B cell (primary cell): ENCODE measurements around the gene VOPP1. TPM values are rescaled to one million over a fixed set of nuclear protein-coding genes. Genes with fewer than 3 reads are reported as not detected.

Source experiments
- ATAC-seq: fragments of 200-7000 bp; cut with Tn5 transposase; one replicate; pipeline ENCODE4 v1.10.0; 2021; ENCODE audit warnings: low read depth, mild to moderate bottlenecking, moderate number of reproducible peaks, moderate library complexity
- CTCF ChIA-PET: fragments of 350-600 bp; sonication (Branson Sonifier 250); formaldehyde crosslinking; loops from one replicate; lab custom pipeline; 2021; ENCODE audit warnings: antibody characterized with exemption, inconsistent platforms; lab: Charles Lee
- POLR2A ChIA-PET: fragments of 350-600 bp; sonication (Branson Sonifier 250); formaldehyde crosslinking; loops from one replicate; lab custom pipeline; 2021; ENCODE audit warnings: antibody characterized with exemption; lab: Charles Lee
- DNase-seq: peaks from one replicate; pipeline ENCODE4 v3.0.0; 2013
- H2AFZ ChIP-seq: 2 replicates; pipeline ENCODE4 v1.6.1; 2012; ENCODE audit warnings: mild to moderate bottlenecking, low read depth, low read length; ENCODE audit not compliant: insufficient read depth, poor library complexity, severe bottlenecking
- H3K27ac ChIP-seq, 2 donors: 1 replicate in 1 of 2; 2 replicates in 1 of 2; pipeline ENCODE4 v1.5.1; 2012 to 2013; ENCODE audit warnings: low read length in 2 of 2, mild to moderate bottlenecking in 2 of 2, moderate library complexity in 1 of 2
- H3K27me3 ChIP-seq, 4 experiments: fragments of 200-600 bp in 1 of 4; sonication (generic) in 1 of 4; replicated peaks in 1 of 4; 1 replicate in 2 of 4; 2 replicates in 2 of 4; pipeline versions ENCODE4 v1.6.1 to v1.7.0; 2013 to 2016; ENCODE audit warnings: low read length in 3 of 4, mild to moderate bottlenecking in 2 of 4, mixed read lengths in 1 of 4, moderate library complexity in 1 of 4; ENCODE audit not compliant: insufficient read depth in 4 of 4, control insufficient read depth in 3 of 4; ENCODE audit errors: control extremely low read depth in 1 of 4
- H3K36me3 ChIP-seq, 2 experiments: replicated peaks in 1 of 2; 1 replicate in 1 of 2; 2 replicates in 1 of 2; pipeline versions ENCODE4 v1.6.1 to v1.7.1; 2013; ENCODE audit warnings: low read length in 1 of 2; ENCODE audit not compliant: insufficient read depth in 2 of 2, control insufficient read depth in 1 of 2; ENCODE audit errors: control extremely low read depth in 1 of 2, extremely low read depth in 1 of 2
- H3K4me1 ChIP-seq, 2 donors: fragments of 200-600 bp in 1 of 2; sonication (generic) in 1 of 2; 1 replicate in 1 of 2; 2 replicates in 1 of 2; pipeline versions ENCODE4 v1.5.1 to v1.6.1; 2013 to 2017; ENCODE audit warnings: low read length in 2 of 2; ENCODE audit not compliant: control insufficient read depth in 2 of 2, insufficient read depth in 2 of 2
- H3K4me2 ChIP-seq: replicated peaks from 2 replicates; pipeline ENCODE3; 2012; ENCODE audit warnings: mild to moderate bottlenecking, low read depth, low read length; ENCODE audit not compliant: poor library complexity, severe bottlenecking
- H3K4me3 ChIP-seq, 5 experiments: fragments of 200-600 bp in 1 of 5; sonication (generic) in 1 of 5; 1 replicate in 3 of 5; 2 replicates in 2 of 5; pipeline versions ENCODE4 v1.5.1 to v1.7.0; 2011 to 2016; ENCODE audit warnings: low read length in 4 of 5, mild to moderate bottlenecking in 4 of 5, low read depth in 2 of 5, control low read depth in 1 of 5, moderate library complexity in 1 of 5; ENCODE audit not compliant: insufficient read depth in 1 of 5; ENCODE audit errors: control extremely low read depth in 1 of 5, extremely low read depth in 1 of 5
- H3K79me2 ChIP-seq: fragments of 200-600 bp; sonication (generic); one replicate; pipeline ENCODE4 v1.6.0; 2016; ENCODE audit warnings: low read length; ENCODE audit not compliant: control insufficient read depth, insufficient read depth
- H3K9ac ChIP-seq: fragments of 200-600 bp; sonication (generic); 2 replicates; pipeline ENCODE4 v1.6.1; 2017; ENCODE audit warnings: mild to moderate bottlenecking, low read length, moderate library complexity
- H3K9me3 ChIP-seq, 3 donors: one replicate each; pipeline versions ENCODE4 v1.6.1 to v1.7.1; 2013; ENCODE audit warnings: low read length in 2 of 3; ENCODE audit not compliant: control insufficient read depth in 2 of 3, insufficient read depth in 1 of 3; ENCODE audit errors: control extremely low read depth in 1 of 3
- H4K20me1 ChIP-seq: 2 replicates; pipeline ENCODE4 v1.6.0; 2012; ENCODE audit warnings: mild to moderate bottlenecking, low read length; ENCODE audit not compliant: insufficient read depth, control insufficient read depth, poor library complexity, severe bottlenecking
- H3K27ac Mint-ChIP-seq: one replicate; pipeline ENCODE4 v1.8.0; 2021; ENCODE audit warnings: mixed read lengths
- H3K27me3 Mint-ChIP-seq: one replicate; pipeline ENCODE4 v1.8.0; 2021; ENCODE audit warnings: mixed read lengths
- H3K4me1 Mint-ChIP-seq: one replicate; pipeline ENCODE4 v1.8.0; 2021; ENCODE audit warnings: mixed read lengths
- H3K4me3 Mint-ChIP-seq: one replicate; pipeline ENCODE4 v1.8.0; 2021; ENCODE audit warnings: mixed read lengths
- H3K9me3 Mint-ChIP-seq: one replicate; pipeline ENCODE4 v1.8.0; 2022; ENCODE audit warnings: mixed read lengths; ENCODE audit not compliant: insufficient read depth
- CTCF ChIP-seq: fragments of 200-600 bp; IDR thresholded peaks from one replicate; pipeline ENCODE4 v1.8.0; 2022; ENCODE audit warnings: antibody characterized with exemption, mild to moderate bottlenecking
- EZH2 ChIP-seq: IDR thresholded peaks from 2 replicates; pipeline ENCODE4 v1.6.1; 2012; ENCODE audit warnings: borderline replicate concordance, low read depth, mild to moderate bottlenecking, moderate library complexity, low read length; ENCODE audit not compliant: insufficient read depth, poor library complexity, severe bottlenecking
- WGBS: methylation state at CpG from one replicate; pipeline ENCODE4 v1.1.5; 2013; ENCODE audit warnings: missing lambda C conversion rate; ENCODE audit not compliant: insufficient coverage; 5-methylcytosine and 5-hydroxymethylcytosine counted together
- intact Hi-C: fragments of 100-400 bp; cut with micrococcal nuclease; formaldehyde crosslinking; loops from one replicate; pipeline ENCODE4 v1.10.0; 2022
- polyA plus RNA-seq: library from polyadenylated mRNA; depleted of rRNA; stranded (reverse); fragments of >200 nt; gene quantifications from 2 replicates; pipeline ENCODE4 v1.2.3, GENCODE V29; 2012
- total RNA-seq, 2 donors: library from RNA; stranded (reverse); fragments of 120-200 nt in 1 of 2; gene quantifications; 1 replicate in 1 of 2; 2 replicates in 1 of 2; pipeline versions ENCODE4 v1.2.3 to v1.2.4, GENCODE V29; 2013 to 2022

Gene VOPP1
- total and polyA plus RNA-seq, 2 donors (not counting 1 experiment from before 2014, with no cell fraction given), result 53.2 to 256 TPM

DNA sequence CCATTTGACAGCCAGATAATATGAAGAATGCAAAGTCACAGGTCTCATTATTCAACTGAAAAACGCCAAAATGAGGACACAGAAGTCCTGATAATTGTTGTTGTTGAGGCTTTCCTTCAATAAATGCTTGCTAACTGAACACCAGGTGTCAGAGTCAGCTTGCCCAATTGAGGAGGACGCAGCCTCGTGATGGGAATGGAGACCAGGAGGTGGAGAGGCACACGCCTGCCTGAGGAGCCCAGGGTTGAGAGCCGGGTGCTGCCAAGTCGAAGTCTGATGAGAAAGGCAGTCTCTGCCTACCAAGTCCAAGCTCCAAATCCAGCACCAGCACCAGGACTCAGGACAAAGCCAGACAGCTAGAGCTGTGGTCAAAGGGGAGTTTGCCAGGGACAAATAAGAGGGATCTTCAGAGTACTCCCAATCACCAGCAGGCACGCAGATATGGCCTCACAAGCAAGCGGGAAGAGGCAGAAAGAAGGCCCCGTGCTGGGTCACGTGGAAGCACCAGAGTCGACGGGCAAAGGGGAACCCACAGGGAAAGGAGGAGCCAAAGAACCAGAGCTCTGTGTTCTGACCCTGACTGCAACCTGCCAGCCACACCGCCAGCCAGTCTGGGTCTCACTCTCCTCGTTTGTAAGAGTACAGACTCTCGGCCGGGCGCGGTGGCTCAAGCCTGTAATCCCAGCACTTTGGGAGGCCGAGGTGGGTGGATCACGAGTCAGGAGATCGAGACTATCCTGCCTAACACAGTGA is 47.6 kb downstream of the VOPP1 start:
- Histone ChIP-seq H3K4me2 (no peak overlapping the region), H3K36me3 (peaks cover 0 to 14% of the 10 kb centered on the region in 2 experiments), H3K27ac (peak overlapping the region; percentile 39 to 52), H3K9me3 (no peaks in the 10 kb centered on the region), H4K20me1 (peaks cover 59% of the 10 kb centered on the region), H3K4me3 (no peak overlapping the region), H3K27me3 (no peaks in the 10 kb centered on the region), H3K79me2 (peaks cover 99% of the 10 kb centered on the region), H3K4me1 (peaks cover 35 to 71% of the 10 kb centered on the region in 2 donors), H3K9ac (no peak overlapping the region), H2AFZ (no peak overlapping the region)
- intact Hi-C loops, result no loop called here
- DNase-seq (no peak), ATAC-seq (no peak)
- Mint-ChIP-seq H3K4me3 (peak overlapping the region; percentile 32), H3K27me3 (no peaks in the 10 kb centered on the region), H3K9me3 (no peaks in the 10 kb centered on the region), H3K4me1 (peaks cover 77% of the 10 kb centered on the region), H3K27ac (peak overlapping the region; percentile 75)
- CTCF ChIA-PET, result interaction anchor here (0.9 to 3.5 kb wide), 5 partner anchors 8 to 37 kb away, joined by 3 to 18 read pairs (median 5); no protein-coding TSS in a partner anchor
- POLR2A ChIA-PET, result interaction anchor here (1.1 to 1.6 kb wide), 2 partner anchors 9 kb away, joined by 3 to 4 read pairs; no protein-coding TSS in a partner anchor
- TF ChIP-seq CTCF (no peak), EZH2 (no peak)
- WGBS, result 93% methylated on average over 15 of the region's 21 CpGs

DNA sequence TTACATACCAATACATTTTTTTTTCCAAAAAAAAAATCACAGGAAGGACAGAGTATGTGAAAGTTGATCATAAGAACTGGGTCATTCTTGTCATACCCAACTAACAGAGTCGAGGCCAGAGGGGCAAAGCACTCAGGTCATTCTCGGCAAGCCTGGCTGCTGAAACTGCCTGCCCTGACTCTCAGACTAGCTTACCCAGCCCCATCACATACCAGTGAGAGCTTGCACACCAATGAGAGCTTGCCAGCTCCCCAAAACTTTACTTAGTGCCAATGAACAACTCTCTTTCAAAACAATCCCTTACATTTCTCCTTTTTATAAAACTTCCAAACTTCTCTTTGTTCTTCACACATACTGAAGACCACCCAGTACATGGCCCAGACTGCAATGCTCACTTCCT is 48.9 kb downstream of the VOPP1 start:
- ChIA-PET POLR2A (interaction anchor here (1.6 kb wide), 1 partner anchor 10 kb away, joined by 3 read pairs; no protein-coding TSS in a partner anchor), CTCF (interaction anchor here (1.0 to 3.5 kb wide), 6 partner anchors 8 to 74 kb away, joined by 3 to 18 read pairs (median 4); no protein-coding TSS in a partner anchor)
- peaks cover 35 to 80% of the 10 kb centered on the region in 2 donors for H3K4me1 ChIP-seq
- 84% methylated on average over 2 of the region's 2 CpGs for WGBS
- H3K9me3 ChIP-seq, result no peaks in the 10 kb centered on the region
- peak overlapping the region; percentile 3 for H3K4me3 Mint-ChIP-seq
- peaks cover 59% of the 10 kb centered on the region for H4K20me1 ChIP-seq
- H3K27ac ChIP-seq, result no peak overlapping the region
- peak overlapping the region; percentile 12 for H3K27ac Mint-ChIP-seq
- DNase-seq, result no peak
- no peak overlapping the region for H3K4me3 ChIP-seq
- H3K4me1 Mint-ChIP-seq, result peaks cover 83% of the 10 kb centered on the region
- H3K36me3 ChIP-seq, result peaks cover 0 to 27% of the 10 kb centered on the region in 2 experiments
- H3K9me3 Mint-ChIP-seq, result no peaks in the 10 kb centered on the region
- no peak overlapping the region for H2AFZ ChIP-seq
- H3K4me2 ChIP-seq, result peak overlapping the region; percentile 16
- H3K27me3 Mint-ChIP-seq, result no peaks in the 10 kb centered on the region
- TF ChIP-seq CTCF, result no peak
- no peak for TF ChIP-seq EZH2
- H3K27me3 ChIP-seq, result no peaks in the 10 kb centered on the region
- peaks cover 99% of the 10 kb centered on the region for H3K79me2 ChIP-seq
- no peak overlapping the region for H3K9ac ChIP-seq
- no peak for ATAC-seq
- intact Hi-C loops, result no loop called here
